ENCODE results near the gene FADD. TPM values are rescaled to one million over a fixed set of nuclear protein-coding genes. Genes with fewer than 3 reads are reported as not detected.

The FADD gene
- total RNA-seq, 4 donors from 2014 or later, result 17.0 to 26.6 (median 21.9) TPM

DNA sequence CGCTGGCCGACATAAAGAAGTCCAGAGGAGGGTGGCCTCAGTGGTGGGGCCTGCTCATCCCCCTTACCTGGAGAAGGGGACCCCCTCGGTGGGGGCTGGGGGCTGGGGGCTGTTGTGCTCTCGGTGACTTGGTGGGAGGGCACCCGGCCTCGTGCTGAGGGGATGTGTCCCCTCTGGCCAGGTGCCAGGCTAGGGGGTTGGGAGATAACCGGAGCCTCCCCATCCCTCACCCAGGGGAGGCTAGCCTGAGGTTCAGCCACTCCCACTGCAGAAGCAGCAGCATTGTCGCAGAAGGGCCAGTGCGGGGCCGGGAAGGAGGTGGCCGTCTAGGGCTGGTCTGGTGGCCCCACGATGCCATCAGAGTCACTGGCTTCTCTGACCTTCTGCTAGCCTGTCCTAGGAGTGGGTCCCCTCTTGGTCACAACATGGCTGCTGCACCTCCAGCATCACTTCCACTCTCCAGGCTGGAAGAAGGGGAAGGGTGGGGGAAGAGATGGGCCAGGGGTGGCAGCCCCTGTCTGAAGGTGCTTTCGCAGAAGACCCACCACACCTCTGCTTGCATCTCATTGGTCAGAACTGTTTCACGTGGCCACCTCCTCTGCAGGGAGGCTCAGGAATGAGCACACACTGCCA, 44.2 kb upstream of the FADD start:
- no CpG with 5 or more reads among the region's 14 CpGs for WGBS, 2 donors (ENCODE audit: low coverage in 1 of 2)
- H3K36me3 ChIP-seq, result no peaks in the 10 kb centered on the region
- no peak overlapping the region for H3K4me3 ChIP-seq
- H3K27ac ChIP-seq, result no peak overlapping the region
- ATAC-seq, result no peak
- TF ChIP-seq POLR2A (IDR thresholded peaks at IDR 0.05) (no peak), POLR2AphosphoS5 (IDR thresholded peaks at IDR 0.05) (no peak), EP300 (IDR thresholded peaks at IDR 0.05) (no peak)
- TF ChIP-seq, protein P1, sequence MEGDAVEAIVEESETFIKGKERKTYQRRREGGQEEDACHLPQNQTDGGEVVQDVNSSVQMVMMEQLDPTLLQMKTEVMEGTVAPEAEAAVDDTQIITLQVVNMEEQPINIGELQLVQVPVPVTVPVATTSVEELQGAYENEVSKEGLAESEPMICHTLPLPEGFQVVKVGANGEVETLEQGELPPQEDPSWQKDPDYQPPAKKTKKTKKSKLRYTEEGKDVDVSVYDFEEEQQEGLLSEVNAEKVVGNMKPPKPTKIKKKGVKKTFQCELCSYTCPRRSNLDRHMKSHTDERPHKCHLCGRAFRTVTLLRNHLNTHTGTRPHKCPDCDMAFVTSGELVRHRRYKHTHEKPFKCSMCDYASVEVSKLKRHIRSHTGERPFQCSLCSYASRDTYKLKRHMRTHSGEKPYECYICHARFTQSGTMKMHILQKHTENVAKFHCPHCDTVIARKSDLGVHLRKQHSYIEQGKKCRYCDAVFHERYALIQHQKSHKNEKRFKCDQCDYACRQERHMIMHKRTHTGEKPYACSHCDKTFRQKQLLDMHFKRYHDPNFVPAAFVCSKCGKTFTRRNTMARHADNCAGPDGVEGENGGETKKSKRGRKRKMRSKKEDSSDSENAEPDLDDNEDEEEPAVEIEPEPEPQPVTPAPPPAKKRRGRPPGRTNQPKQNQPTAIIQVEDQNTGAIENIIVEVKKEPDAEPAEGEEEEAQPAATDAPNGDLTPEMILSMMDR (IDR thresholded peaks at IDR 0.05), result no peak
- H3K27me3 ChIP-seq, result peaks cover 17% of the 10 kb centered on the region
- H3K9me3 ChIP-seq, result no peaks in the 10 kb centered on the region
- H3K4me1 ChIP-seq, result no peaks in the 10 kb centered on the region

DNA sequence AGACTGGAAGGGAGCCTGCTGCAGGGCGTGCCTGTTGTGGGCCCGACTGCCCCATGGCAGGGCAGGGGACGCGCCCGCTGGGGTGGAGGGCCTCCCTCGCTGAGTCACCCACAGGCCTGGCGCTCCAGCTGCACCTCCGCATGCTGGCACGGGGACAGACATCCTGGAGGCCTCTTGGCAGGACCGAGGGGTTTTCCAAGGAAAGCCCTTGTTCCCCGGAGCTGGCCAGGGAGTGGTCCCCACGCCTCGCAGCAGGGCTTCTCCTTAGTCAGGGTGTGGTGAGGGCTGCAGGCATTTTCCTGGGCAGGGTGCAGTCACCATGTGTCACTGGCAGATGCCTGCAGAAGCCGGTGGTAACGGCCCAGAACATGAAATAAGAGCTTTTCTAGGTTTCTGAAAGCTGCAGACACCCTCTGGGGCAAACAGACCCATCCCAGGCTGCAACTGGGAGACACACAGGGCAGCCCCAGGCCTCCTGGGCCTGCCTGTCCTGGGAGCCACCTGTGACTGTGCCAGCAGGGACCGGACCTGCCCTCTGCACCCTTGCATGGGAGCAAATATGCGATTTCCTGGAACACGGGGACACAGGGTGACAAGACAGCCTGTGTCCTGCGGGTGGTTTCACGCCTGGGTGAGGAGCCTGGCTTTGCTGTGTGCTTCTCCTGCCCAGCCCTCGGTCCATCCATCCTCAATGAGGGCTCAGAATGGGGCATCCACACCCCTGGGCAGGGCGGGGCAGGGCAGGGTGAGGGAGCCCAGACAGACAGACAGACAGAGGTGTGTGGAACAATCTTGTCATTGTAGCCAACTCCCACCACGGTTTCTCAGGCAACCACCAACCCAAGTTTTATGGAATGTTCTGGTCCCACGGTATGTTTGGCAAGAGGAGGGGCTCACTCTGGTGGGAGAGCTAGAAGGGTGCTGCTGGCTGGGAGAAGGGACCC, 43.2 kb upstream of the FADD start:
- WGBS, 2 donors (ENCODE audit: low coverage in 1 of 2), result 70 to 100% methylated on average over 1 to 2 of the region's 24 CpGs
- H3K4me3 ChIP-seq, result no peak overlapping the region
- H3K4me1 ChIP-seq, result no peaks in the 10 kb centered on the region
- H3K36me3 ChIP-seq, result no peaks in the 10 kb centered on the region
- ATAC-seq, result no peak
- peaks cover 17% of the 10 kb centered on the region for H3K27me3 ChIP-seq
- H3K27ac ChIP-seq, result no peak overlapping the region
- TF ChIP-seq EP300 (IDR thresholded peaks at IDR 0.05), result no peak
- no peak for TF ChIP-seq POLR2A (IDR thresholded peaks at IDR 0.05)
- H3K9me3 ChIP-seq, result no peaks in the 10 kb centered on the region

DNA sequence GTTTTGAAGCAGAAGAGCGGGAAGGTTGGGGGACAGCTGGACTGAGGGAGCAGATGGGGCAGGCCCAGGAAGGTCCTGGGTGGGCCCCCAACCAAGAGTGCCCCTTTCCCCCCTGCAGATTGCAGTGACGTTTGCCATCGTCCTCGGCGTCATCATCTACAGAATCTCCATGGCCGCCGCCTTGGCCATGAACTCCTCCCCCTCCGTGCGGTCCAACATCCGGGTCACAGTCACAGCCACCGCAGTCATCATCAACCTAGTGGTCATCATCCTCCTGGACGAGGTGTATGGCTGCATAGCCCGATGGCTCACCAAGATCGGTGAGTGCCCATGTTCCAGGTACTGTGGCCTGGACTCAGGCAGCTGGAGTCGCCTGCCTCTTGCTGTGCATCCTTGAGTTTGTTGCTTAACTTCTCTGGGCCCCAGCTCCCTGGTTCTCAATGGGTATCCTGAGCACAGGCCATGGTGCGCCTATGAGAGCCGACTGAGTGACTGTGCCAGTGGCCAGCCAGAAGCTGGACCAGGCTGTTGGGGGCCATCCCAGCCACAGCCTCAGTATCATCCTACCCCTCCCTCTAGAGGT, 42.0 kb upstream of the FADD start:
- TF ChIP-seq POLR2A (IDR thresholded peaks at IDR 0.05), result no peak
- TF ChIP-seq, protein P1 (IDR thresholded peaks at IDR 0.05), result no peak
- no peak for TF ChIP-seq EP300 (IDR thresholded peaks at IDR 0.05)
- no peak for TF ChIP-seq POLR2AphosphoS5 (IDR thresholded peaks at IDR 0.05)
- no peak for ATAC-seq
- WGBS, 2 donors (ENCODE audit: low coverage in 1 of 2), result no CpG with 5 or more reads among the region's 17 CpGs
- H3K4me1 ChIP-seq, result no peaks in the 10 kb centered on the region
- H3K27me3 ChIP-seq, result peaks cover 22% of the 10 kb centered on the region
- no peak overlapping the region for H3K4me3 ChIP-seq
- no peak overlapping the region for H3K27ac ChIP-seq
- H3K36me3 ChIP-seq, result no peaks in the 10 kb centered on the region
- H3K9me3 ChIP-seq, result no peaks in the 10 kb centered on the region

DNA sequence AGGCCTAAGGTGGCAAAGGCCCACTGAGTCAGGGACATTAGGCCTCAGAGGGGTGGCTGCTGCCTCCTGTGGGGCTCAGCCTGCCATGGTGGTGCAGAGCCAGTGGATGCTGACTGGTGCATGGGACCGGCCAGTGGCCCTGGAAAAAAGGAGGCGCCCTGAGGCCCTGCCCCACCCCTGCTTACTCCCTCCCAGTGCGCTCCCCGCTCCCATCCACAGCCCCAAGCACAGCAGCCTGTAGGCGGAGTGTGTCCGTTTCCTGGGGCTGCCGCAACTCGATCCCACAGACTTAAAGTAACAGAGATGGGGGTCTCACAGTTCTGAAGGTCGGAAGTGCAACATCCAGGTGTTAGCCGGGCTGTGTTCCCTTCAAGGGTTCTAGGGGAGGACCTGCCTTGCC, 38.4 kb upstream of the FADD start:
- Histone ChIP-seq H3K27ac (no peak overlapping the region), H3K27me3 (peaks cover 45% of the 10 kb centered on the region), H3K36me3 (no peaks in the 10 kb centered on the region), H3K9me3 (no peaks in the 10 kb centered on the region), H3K4me1 (no peaks in the 10 kb centered on the region), H3K4me3 (no peak overlapping the region)
- ATAC-seq, result no peak
- TF ChIP-seq POLR2AphosphoS5 (IDR thresholded peaks at IDR 0.05), result no peak
- TF ChIP-seq, protein P1 (IDR thresholded peaks at IDR 0.05), result no peak
- TF ChIP-seq POLR2A (IDR thresholded peaks at IDR 0.05), result no peak
- TF ChIP-seq EP300 (IDR thresholded peaks at IDR 0.05), result no peak
- WGBS, 2 donors (ENCODE audit: low coverage in 1 of 2), result 70 to 80% methylated on average over 2 to 3 of the region's 10 CpGs

DNA sequence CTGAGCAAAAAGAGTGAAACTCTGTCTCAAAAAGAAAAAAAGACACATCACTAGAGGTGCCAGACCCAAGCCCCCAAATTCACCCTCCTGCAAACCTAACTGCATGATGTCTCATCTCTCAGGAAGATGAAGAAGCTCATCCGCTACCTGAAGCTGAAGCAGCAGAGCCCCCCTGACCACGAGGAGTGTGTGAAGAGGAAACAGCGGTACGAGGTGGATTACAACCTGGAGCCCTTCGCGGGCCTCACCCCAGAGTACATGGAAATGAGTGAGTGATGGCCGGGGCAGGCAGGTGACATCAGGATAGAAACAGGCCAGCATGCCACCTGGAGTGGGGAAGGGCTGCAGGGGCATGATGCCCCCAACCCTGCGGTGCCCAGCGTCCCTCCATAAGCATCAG, 36.0 kb upstream of the FADD start:
- 78 to 86% methylated on average over 5 to 7 of the region's 9 CpGs for WGBS, 2 donors (ENCODE audit: low coverage in 1 of 2)
- Histone ChIP-seq H3K4me3 (no peak overlapping the region), H3K27ac (no peak overlapping the region), H3K27me3 (peaks cover 41% of the 10 kb centered on the region), H3K9me3 (no peaks in the 10 kb centered on the region), H3K4me1 (no peaks in the 10 kb centered on the region), H3K36me3 (no peaks in the 10 kb centered on the region)
- no peak for ATAC-seq
- TF ChIP-seq, protein P1 (IDR thresholded peaks at IDR 0.05), result no peak
- no peak for TF ChIP-seq POLR2AphosphoS5 (IDR thresholded peaks at IDR 0.05)
- no peak for TF ChIP-seq EP300 (IDR thresholded peaks at IDR 0.05)
- no peak for TF ChIP-seq POLR2A (IDR thresholded peaks at IDR 0.05)

All from gastroesophageal sphincter (tissue), 4 donors.